HG03103 (cell line): ENCODE results near the gene GALNT2.

ENCODE experiments used
- ATAC-seq: cut with Tn5 transposase; IDR thresholded peaks from one replicate; pipeline ENCODE4 v1.9.1; 2021; ENCODE audit warnings: low read depth; ENCODE audit not compliant: unreplicated experiment

GALNT2 gene

DNA sequence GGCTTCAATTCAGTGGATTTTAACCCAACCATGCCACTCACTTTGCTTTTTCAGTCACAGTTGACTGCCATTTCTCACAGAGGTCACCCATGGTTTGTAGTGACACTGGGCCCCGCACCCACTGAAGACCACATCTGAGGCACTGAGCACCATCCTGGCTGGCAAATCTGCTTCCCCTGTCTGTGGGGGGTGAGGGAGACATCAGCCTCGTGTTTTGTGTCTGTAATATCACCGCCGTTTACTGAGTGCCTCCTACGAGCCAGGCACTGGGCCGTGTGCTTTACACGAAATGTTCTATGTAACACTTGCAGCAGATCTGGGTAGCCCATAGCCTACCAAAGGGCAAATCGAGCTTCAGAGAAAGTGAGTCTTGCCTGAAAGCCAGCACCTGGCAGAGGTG lies 197.3 kb downstream of the GALNT2 start:
- no peak for ATAC-seq

DNA sequence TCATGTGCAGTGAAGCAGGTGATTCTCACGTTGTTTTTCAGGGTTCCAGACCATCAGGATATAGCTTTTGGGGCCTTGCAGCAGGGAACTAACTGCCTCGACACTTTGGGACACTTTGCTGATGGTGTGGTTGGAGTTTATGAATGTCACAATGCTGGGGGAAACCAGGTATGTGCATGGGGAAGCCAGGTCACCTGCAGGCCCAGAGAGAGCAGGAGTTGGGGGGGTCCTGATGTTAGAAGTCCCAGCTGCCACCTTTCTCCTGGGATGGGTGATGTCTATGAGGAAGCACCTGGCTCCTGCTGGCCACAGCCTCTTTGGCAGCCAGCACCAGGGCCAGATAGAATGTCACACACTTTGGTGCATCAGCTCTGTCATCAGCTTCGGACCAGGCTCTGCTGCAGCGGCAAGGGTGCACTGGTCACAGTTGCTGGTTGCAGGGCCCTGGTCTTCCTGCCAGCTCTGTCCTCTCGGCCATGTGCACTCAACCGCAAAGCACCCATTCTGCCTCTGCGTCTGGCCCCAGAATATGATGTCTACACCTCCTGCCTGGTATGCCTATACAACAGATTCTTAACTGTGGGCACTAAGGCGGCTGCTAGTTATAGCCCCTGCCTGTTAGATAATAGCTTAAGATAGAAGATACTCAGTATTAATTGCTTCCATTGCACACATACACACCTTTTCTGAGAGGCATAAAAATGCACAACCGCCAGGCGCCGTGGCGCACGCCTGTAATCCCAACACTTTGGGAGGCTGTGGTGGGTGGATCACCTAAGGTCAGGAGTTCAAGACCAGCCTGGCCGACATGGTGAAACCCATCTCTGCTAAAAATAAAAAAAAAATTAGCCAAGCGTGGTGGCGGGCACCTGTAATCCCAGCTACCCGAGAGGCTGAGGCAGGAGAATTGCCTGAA lies 198.4 kb downstream of the GALNT2 start:
- no peak for ATAC-seq

DNA sequence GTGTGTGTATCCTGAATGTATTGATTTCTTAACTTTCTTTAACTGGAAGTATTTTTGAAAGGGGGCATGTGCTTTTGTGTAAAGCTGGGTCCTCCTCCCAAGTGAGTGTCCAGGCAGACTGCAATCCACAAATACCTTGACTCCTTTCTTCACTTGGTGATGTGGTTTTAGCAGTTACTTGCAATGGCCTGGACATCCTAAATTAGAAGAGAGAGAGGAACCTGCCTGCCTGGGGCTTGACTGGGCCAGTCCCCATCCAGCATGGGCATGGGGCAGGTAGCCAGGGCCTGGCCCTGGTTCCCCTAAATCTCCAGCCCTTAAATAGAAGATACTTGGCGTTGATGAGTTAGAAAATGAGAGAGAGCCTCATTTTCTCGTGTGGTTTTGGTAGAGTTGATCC lies 199.4 kb downstream of the GALNT2 start:
- ATAC-seq, result no peak

- no peak for ATAC-seq
Observed at GRCh38 chr1:230267338-230268065, 200.5 kb downstream of the GALNT2 start.

DNA sequence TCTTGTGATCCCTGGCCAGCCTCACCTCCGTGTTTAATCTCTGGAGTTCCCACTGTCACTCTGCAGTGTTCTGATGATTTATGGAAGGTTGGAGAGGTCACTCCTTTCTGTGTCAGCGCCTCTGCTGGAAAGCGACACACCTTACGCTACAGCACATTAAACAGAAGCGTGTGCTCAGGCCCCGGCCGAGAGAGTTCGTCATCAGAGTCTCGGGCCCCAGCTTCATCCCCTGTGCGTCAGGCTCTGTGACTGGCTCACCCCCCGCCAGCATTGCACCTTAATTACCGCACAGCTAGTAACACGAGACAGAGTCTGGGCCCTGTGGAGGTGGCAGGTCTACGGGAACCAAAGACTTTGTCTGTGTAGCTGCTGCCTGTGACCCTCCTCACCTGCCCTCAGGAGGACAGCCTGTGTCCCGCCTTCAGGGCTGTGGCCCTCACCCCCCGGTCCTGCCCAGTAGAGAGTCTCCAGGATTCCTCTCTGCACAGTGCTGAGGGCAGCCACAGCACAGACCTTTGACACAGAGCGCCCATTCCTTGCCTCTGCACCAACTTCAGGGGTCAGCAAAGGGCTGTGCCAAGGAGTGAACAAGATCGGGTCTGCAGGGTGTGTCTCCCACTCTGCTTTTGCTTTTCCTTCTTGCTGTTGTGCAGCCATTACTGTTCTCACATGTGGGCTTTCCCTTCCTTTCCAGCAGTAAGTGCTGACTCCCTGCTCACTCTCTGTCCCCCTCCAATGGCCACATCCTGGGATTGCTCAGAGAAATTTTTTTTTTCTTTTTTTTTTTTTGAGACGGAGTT lies 201.5 kb downstream of the GALNT2 start:
- no peak for ATAC-seq

- peak; percentile 21 for ATAC-seq
Observed at GRCh38 chr1:230270185-230270558, 203.1 kb downstream of the GALNT2 start.

DNA sequence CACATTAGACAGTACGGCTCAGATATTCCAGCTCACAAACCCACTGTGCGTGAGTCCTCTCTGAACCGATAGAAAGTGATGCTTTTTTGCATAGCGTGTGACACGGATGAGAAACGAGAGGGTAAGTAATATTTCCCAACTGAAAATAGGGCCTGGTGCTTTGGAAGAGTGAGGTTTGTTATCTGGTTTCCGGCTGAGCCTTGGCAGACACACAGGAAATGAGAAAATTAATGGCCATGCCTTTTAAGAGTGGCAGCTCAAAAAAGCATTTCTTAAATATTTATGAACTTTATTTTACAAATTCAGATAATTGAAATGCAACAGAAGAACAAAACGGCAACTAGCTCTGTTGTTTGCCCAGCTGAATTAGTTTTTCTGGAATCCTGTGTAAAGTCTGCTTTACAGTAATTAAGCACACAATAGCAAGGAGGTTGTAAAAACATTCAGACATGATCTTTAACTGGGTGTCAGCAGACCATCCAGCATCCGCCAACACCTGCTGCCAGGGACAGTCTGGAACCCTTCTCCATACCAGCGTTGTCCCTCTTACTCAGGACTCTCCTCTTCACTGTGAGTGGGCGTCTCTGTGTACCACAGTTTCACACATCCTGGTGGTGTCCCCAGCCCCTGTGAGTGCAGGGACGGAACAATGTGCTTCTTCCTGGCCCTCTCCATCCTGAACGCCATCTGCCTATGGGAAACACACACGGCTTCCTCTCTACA lies 203.7 kb downstream of the GALNT2 start:
- ATAC-seq, result peak; percentile 53

DNA sequence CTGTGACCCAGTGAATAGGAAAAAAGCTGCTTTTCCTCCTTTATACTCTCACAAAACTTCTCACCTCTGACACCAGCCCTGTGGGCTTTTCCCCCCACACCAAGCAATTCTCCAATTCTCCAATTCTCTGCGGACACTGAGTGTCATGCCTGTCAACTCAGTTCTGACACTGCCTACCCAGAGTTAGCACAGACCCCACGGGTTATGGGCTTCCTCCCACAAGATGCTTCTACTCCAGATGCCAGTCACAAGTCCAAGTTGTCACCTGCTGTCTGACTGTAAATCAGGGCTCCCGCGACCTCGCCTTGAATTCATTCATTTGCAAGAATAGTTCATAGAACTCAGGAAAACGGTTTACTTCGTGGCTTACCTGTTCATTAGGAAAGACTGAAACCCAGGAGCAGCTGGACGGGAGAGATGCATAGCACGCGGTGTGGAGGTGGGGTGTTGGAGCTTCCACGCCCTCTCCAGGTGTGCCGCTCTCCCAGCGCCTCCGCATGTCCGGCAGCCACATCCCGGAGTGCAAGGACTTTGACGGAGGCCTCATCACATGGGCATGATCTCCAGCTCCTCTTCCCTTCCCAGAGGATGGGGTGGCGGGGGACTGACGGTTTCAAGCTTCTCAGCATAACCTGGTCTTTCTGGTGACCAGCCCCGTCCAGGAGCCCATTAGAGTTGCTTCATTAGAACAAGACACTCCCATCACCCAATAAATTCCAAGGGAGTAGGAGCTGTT lies 204.4 kb downstream of the GALNT2 start:
- ATAC-seq, result no peak

- no peak for ATAC-seq
Observed at GRCh38 chr1:230272557-230272956, 205.5 kb downstream of the GALNT2 start.

DNA sequence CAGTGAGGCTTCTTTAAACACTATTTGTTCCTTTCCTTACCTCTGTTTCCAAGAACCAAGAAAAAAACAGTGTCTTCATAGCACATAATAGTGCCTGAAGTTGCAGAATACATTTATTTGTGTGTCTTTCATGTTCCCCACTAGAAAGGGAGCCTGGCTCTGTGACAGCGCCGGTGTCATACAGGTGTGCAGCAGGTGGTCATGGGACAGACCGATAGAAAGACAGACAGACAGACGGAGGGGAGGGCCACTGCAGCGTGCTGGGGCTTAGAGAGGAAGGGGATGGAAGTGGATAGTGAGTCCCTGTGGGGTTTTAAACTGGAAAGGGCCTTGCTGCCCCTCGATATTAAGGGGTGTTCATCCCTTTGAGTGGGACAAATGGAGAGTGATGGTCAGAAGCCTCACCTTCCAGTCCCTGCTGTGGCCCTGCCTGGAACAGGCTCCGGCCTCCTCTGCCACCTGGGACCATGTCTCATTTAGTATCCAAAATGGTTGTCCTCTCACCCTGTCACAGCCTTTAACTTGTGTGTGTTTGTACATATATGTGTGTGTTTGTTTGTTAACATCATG lies 206.2 kb downstream of the GALNT2 start:
- ATAC-seq, result no peak

GRCh38 chr1:230274254-230274653 lies 207.2 kb downstream of the GALNT2 start:
- no peak for ATAC-seq

- ATAC-seq, result no peak
Observed at GRCh38 chr1:230276401-230276800, 209.4 kb downstream of the GALNT2 start.

- ATAC-seq, result no peak
Observed at GRCh38 chr1:230277201-230278025, 210.4 kb downstream of the GALNT2 start.

DNA sequence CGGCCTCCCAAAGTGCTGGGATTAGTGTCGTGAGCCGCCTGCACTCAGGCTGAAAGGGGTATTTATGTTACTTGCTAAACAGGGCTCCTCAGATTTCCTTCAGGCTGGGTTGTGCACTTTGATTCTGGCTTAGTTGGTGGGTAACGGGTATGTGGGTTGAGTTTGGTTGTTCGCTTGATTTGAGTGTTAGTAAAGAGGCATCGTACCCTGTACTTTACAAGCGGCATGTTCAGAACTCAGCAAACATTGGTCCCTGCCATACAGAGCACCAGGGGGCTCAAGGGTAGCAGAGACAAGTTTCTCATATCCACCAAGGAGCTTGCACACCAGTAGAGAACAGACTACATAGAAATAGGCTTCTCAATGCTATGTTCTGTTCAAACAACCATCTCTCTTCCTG lies 211.3 kb downstream of the GALNT2 start:
- no peak for ATAC-seq

DNA sequence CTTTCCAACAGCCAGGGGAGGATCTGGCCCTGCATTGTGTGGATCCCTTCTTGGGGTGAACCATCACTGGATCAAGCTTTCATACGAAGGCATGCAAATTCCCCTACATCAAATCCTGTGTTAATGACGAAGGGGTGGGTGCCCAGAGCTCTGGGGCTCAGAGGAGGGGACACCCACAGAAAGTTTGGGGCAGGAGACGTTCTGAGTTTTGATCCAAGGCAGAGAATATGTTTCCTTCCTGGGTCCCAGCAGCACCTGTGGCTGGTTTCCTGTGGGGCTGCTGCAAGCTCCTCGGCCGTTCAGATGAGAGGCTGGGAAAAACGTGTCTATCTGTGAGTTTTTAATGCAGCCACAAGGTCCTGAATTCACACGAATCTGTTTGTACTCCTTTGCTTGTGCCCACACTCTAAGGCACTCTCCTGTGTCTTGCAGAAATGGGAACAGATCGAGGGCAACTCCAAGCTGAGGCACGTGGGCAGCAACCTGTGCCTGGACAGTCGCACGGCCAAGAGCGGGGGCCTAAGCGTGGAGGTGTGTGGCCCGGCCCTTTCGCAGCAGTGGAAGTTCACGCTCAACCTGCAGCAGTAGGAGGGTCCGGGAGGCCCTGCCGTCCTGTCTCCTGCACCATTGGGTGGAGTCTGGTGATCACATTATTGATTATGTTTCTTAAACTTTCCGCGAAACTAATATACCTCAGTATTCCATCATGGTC lies 212.0 kb downstream of the GALNT2 start:
- no peak for ATAC-seq

- no peak for ATAC-seq
Observed at GRCh38 chr1:230279583-230279945, 212.5 kb downstream of the GALNT2 start.

DNA sequence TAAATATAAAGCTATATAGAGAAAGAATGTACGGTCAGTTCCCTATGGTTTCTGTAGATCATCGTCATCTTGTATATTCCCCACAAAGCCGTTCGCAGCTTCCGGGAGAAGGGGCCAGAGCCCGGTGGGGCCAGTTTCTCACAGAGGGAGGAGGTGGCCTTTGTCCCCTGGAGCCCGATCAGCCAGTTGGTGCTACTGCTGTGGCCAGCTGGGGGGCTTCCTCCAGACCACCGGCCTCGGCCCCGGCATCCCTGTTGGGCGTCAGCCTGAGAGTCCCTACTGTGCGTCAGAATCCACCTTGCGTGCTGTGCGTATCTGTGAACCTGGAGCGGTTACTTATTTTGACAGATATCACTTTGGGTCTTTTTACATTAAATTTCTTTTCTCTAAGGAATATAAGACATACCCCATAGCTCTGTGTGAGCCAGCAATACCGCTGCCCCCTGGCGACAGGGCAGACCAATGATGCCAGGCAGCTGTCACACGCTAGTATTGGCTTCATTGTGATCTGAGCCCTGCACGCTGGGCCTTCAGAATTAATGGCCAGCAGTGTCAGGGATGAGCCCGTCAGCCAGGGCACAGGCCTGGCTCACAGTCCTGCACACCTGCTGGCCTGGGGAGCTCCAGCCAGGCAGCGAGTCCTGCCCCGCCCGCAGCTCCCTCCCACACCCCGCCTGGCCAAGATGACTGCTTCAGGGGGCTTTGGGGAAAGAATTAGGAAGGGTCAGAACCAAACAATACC lies 213.2 kb downstream of the GALNT2 start:
- ATAC-seq, result no peak
